GM21526 (cell line): ENCODE measurements around the gene TAS2R40.

Source experiments
- ATAC-seq: cut with Tn5 transposase; IDR thresholded peaks from one replicate; pipeline ENCODE4 v1.9.1; 2021; ENCODE audit warnings: moderate library complexity; ENCODE audit not compliant: unreplicated experiment, low FRiP score

TAS2R40 gene

GRCh38 chr7:143222782-143223181, 945 bp downstream of the TAS2R40 start:
- ATAC-seq: no peak

- ATAC-seq: no peak
These were observed 1.9 kb downstream of the TAS2R40 start for GRCh38 chr7:143223784-143224183.

- ATAC-seq: no peak
These were observed 3.2 kb downstream of the TAS2R40 start for GRCh38 chr7:143225047-143225446.

- no peak for ATAC-seq
These were observed 6.0 kb downstream of the TAS2R40 start for GRCh38 chr7:143227806-143228205.

GRCh38 chr7:143229054-143229790, 7.4 kb downstream of the TAS2R40 start:
- ATAC-seq: no peak

GRCh38 chr7:143230602-143231457, 9.0 kb downstream of the TAS2R40 start:
- no peak for ATAC-seq

GRCh38 chr7:143233816-143234532, 12.1 kb downstream of the TAS2R40 start:
- ATAC-seq: no peak

GRCh38 chr7:143234533-143234875, 12.7 kb downstream of the TAS2R40 start:
- no peak for ATAC-seq

GRCh38 chr7:143235561-143235960, 13.7 kb downstream of the TAS2R40 start:
- no peak for ATAC-seq

GRCh38 chr7:143236408-143236990, 14.7 kb downstream of the TAS2R40 start:
- ATAC-seq: no peak

- ATAC-seq: no peak
These were observed 15.5 kb downstream of the TAS2R40 start for GRCh38 chr7:143237366-143237765.

- ATAC-seq: no peak
These were observed 16.6 kb downstream of the TAS2R40 start for GRCh38 chr7:143238289-143238980.

GRCh38 chr7:143239813-143240212, 18.0 kb downstream of the TAS2R40 start:
- ATAC-seq: no peak

GRCh38 chr7:143240291-143241168, 18.7 kb downstream of the TAS2R40 start:
- ATAC-seq: peak; percentile 94

- no peak for ATAC-seq
These were observed 20.5 kb downstream of the TAS2R40 start for GRCh38 chr7:143242306-143242705.

- no peak for ATAC-seq
These were observed 21.3 kb downstream of the TAS2R40 start for GRCh38 chr7:143243111-143243510.

GRCh38 chr7:143243614-143244013, 21.8 kb downstream of the TAS2R40 start:
- no peak for ATAC-seq

GRCh38 chr7:143244321-143244720, 22.5 kb downstream of the TAS2R40 start:
- no peak for ATAC-seq

GRCh38 chr7:143245123-143245522, 23.3 kb downstream of the TAS2R40 start:
- ATAC-seq: no peak
